Esophagus muscularis mucosa (tissue), 4 donors: ENCODE data around the gene NDUFV3. TPM values are rescaled to one million over a fixed set of nuclear protein-coding genes. Genes with fewer than 3 reads are reported as not detected.

Experiments used
- DNase-seq: peaks from one replicate; pipeline ENCODE4 v3.0.0-alpha.2; 2017; ENCODE audit errors: extremely low spot score
- H3K27ac ChIP-seq, 4 donors: fragments of 200-600 bp; sonication (generic); replicated peaks in 1 of 4; 1 replicate in 3 of 4; 2 replicates in 1 of 4; pipeline ENCODE4 v1.5.1; 2016 to 2019; ENCODE audit warnings: mild to moderate bottlenecking in 1 of 4
- H3K27me3 ChIP-seq, 4 donors: fragments of 200-600 bp; sonication (generic); one replicate each; pipeline versions ENCODE4 v1.5.1 to v1.6.0; 2016 to 2019
- H3K36me3 ChIP-seq, 4 donors: fragments of 200-600 bp; sonication (generic); one replicate each; pipeline ENCODE4 v1.5.1; 2016 to 2019
- H3K4me1 ChIP-seq, 4 donors: fragments of 200-600 bp; sonication (generic); one replicate each; pipeline ENCODE4 v1.5.1; 2016 to 2019
- H3K4me3 ChIP-seq, 4 donors: fragments of 200-600 bp; sonication (generic); 1 replicate in 2 of 4; 2 replicates in 2 of 4; pipeline ENCODE4 v1.5.1; 2016 to 2019; ENCODE audit warnings: mild to moderate bottlenecking in 4 of 4, moderate library complexity in 1 of 4
- H3K9me3 ChIP-seq, 4 donors: fragments of 200-600 bp; sonication (generic); 1 replicate in 3 of 4; 2 replicates in 1 of 4; pipeline ENCODE4 v1.5.1; 2016 to 2019
- CTCF ChIP-seq, 3 experiments: fragments of 200-600 bp in 2 of 3; fragments of 450-650 bp in 1 of 3; sonication (generic) in 2 of 3; IDR thresholded peaks; one replicate each; pipeline ENCODE4 v1.5.1; 2017 to 2019; ENCODE audit warnings: antibody characterized with exemption in 3 of 3, mild to moderate bottlenecking in 2 of 3, moderate library complexity in 1 of 3
- EP300 ChIP-seq: sonication (generic); formaldehyde crosslinking; IDR thresholded peaks from one replicate; pipeline ENCODE4 v1.6.1; 2017; ENCODE audit warnings: antibody characterized with exemption
- POLR2A ChIP-seq: fragments of 450-650 bp; IDR thresholded peaks from one replicate; pipeline ENCODE4 v1.6.1; 2017; ENCODE audit warnings: antibody characterized with exemption, moderate library complexity, mild to moderate bottlenecking, low read depth
- POLR2AphosphoS5 ChIP-seq, 2 donors: sonication (generic); formaldehyde crosslinking; IDR thresholded peaks; one replicate each; pipeline ENCODE4 v1.6.1; 2017; ENCODE audit warnings: antibody characterized with exemption in 2 of 2
- WGBS: methylation state at CpG from one replicate; pipeline ENCODE4 v1.1.5; 2018; 5-methylcytosine and 5-hydroxymethylcytosine counted together
- intact Hi-C: fragments of 100-400 bp; cut with DNase I; formaldehyde crosslinking; loops from one replicate; pipeline ENCODE4 v1.15.1; 2023
- total RNA-seq, 4 donors: library from RNA; depleted of rRNA; stranded (reverse); fragments of >200 nt; gene quantifications; one replicate each; pipeline versions ENCODE4 v1.1.0 to v1.2.1, GENCODE V29; 2016

NDUFV3 gene
- total RNA-seq, 4 donors from 2014 or later: 56.7 to 102 (median 74.1) TPM

- Histone ChIP-seq H3K27me3 (no peaks in the 10 kb centered on the region), H3K4me1 (no peaks in the 10 kb centered on the region), H3K36me3 (peaks cover 71 to 100% (median 98%) of the 10 kb centered on the region in 4 donors), H3K9me3 (no peaks in the 10 kb centered on the region), H3K4me3 (no peak overlapping the region), H3K27ac (no peak overlapping the region)
- TF ChIP-seq POLR2AphosphoS5 (IDR thresholded peaks at IDR 0.05): no peak
- no peak for TF ChIP-seq EP300
- no peak for TF ChIP-seq POLR2A
- TF ChIP-seq CTCF (IDR thresholded peaks at IDR 0.05): no peak
- no peak for DNase-seq
- intact Hi-C loops: no loop called here
- 96% methylated on average over 18 of the region's 18 CpGs for WGBS
These were observed 37.2 kb upstream of the NDUFV3 start for GRCh38 chr21:42855937-42856335.

- DNase-seq: no peak
- Histone ChIP-seq H3K4me1 (no peaks in the 10 kb centered on the region), H3K4me3 (no peak overlapping the region), H3K27me3 (no peaks in the 10 kb centered on the region), H3K9me3 (no peaks in the 10 kb centered on the region), H3K36me3 (peaks cover 68 to 100% (median 98%) of the 10 kb centered on the region in 4 donors), H3K27ac (no peak overlapping the region)
- intact Hi-C loops: no loop called here
- TF ChIP-seq POLR2A: no peak
- no peak for TF ChIP-seq CTCF (IDR thresholded peaks at IDR 0.05)
- TF ChIP-seq POLR2AphosphoS5 (IDR thresholded peaks at IDR 0.05): no peak
- no peak for TF ChIP-seq EP300
- 92% methylated on average over 11 of the region's 11 CpGs for WGBS
These were observed 35.9 kb upstream of the NDUFV3 start for GRCh38 chr21:42857216-42857615.

GRCh38 chr21:42858185-42858847, 34.8 kb upstream of the NDUFV3 start:
- DNase-seq: no peak
- peaks cover 66 to 100% (median 99%) of the 10 kb centered on the region in 4 donors for H3K36me3 ChIP-seq
- no peak overlapping the region for H3K4me3 ChIP-seq
- H3K27me3 ChIP-seq: no peaks in the 10 kb centered on the region
- intact Hi-C loops: no loop called here
- no peak for TF ChIP-seq EP300
- TF ChIP-seq POLR2AphosphoS5 (IDR thresholded peaks at IDR 0.05): no peak
- no peak for TF ChIP-seq POLR2A
- TF ChIP-seq CTCF (IDR thresholded peaks at IDR 0.05): no peak
- no peaks in the 10 kb centered on the region for H3K4me1 ChIP-seq
- no peak overlapping the region for H3K27ac ChIP-seq
- H3K9me3 ChIP-seq: no peaks in the 10 kb centered on the region
- WGBS: 88% methylated on average over 19 of the region's 19 CpGs

- 95% methylated on average over 28 of the region's 34 CpGs for WGBS
- no peak for DNase-seq
- intact Hi-C loops: no loop called here
- no peaks in the 10 kb centered on the region for H3K4me1 ChIP-seq
- no peak overlapping the region for H3K27ac ChIP-seq
- no peak for TF ChIP-seq EP300
- TF ChIP-seq POLR2AphosphoS5 (IDR thresholded peaks at IDR 0.05): no peak
- TF ChIP-seq CTCF (IDR thresholded peaks at IDR 0.05): no peak
- TF ChIP-seq POLR2A: no peak
- no peak overlapping the region for H3K4me3 ChIP-seq
- peaks cover 60 to 97% (median 94%) of the 10 kb centered on the region in 4 donors for H3K36me3 ChIP-seq
- no peaks in the 10 kb centered on the region for H3K9me3 ChIP-seq
- no peaks in the 10 kb centered on the region for H3K27me3 ChIP-seq
These were observed 33.9 kb upstream of the NDUFV3 start for GRCh38 chr21:42858957-42859890.
